HepG2 (cell line): ENCODE data around the gene FNDC3B. TPM values are rescaled to one million over a fixed set of nuclear protein-coding genes. Genes with fewer than 3 reads are reported as not detected.
A peak's percentile ranks its signal among the peaks of the same experiment; 100 is the strongest.

ENCODE experiments used
- AGO1 ChIP-seq: fragments of 200-400 bp; formaldehyde crosslinking; IDR thresholded peaks from 2 replicates; pipeline ENCODE4 v1.6.1; 2017; ENCODE audit warnings: mild to moderate bottlenecking, low read depth, low read length, moderate library complexity; ENCODE audit not compliant: poor library complexity, severe bottlenecking
- AKNA ChIP-seq: sonication (generic); formaldehyde crosslinking; IDR thresholded peaks from 2 replicates; pipeline ENCODE4 v1.4.0; 2020; ENCODE audit warnings: missing genetic modification reagents, borderline replicate concordance
- JARID2 ChIP-seq: sonication (generic); formaldehyde crosslinking; IDR thresholded peaks from 2 replicates; pipeline ENCODE4 v1.8.1; 2023; ENCODE audit warnings: missing genetic modification reagents, inconsistent platforms; ENCODE audit not compliant: insufficient replicate concordance
- JDP2 ChIP-seq: sonication (generic); formaldehyde crosslinking; IDR thresholded peaks from 2 replicates; pipeline ENCODE4 v1.8.1; 2022; ENCODE audit warnings: missing genetic modification reagents, borderline replicate concordance
- KDM1A ChIP-seq: IDR thresholded peaks from 2 replicates; pipeline ENCODE4 v1.6.1; 2016; ENCODE audit warnings: missing compliant biosample characterization
- PAWR ChIP-seq: sonication (generic); formaldehyde crosslinking; IDR thresholded peaks from 2 replicates; pipeline ENCODE4 v1.4.0; 2020; ENCODE audit warnings: missing genetic modification reagents, mild to moderate bottlenecking, borderline replicate concordance
- SMARCE1 ChIP-seq: fragments of 450-650 bp; IDR thresholded peaks from 2 replicates; pipeline ENCODE4 v1.6.1; 2017; ENCODE audit warnings: borderline replicate concordance
- TAF15 ChIP-seq: fragments of 200-400 bp; formaldehyde crosslinking; IDR thresholded peaks from one replicate; pipeline ENCODE4 v1.6.1; 2018; ENCODE audit warnings: mild to moderate bottlenecking, low read depth, low read length; ENCODE audit not compliant: poor library complexity, severe bottlenecking
- TBL1XR1 ChIP-seq: fragments of 150-350 bp; IDR thresholded peaks from 2 replicates; pipeline ENCODE4 v1.6.1; 2014; ENCODE audit warnings: borderline replicate concordance, low read length; ENCODE audit not compliant: partially characterized antibody
- THAP9 ChIP-seq: sonication (generic); formaldehyde crosslinking; IDR thresholded peaks from 2 replicates; pipeline ENCODE4; 2020; ENCODE audit warnings: missing genetic modification reagents, mild to moderate bottlenecking, borderline replicate concordance
- ZBTB8A ChIP-seq: sonication (generic); formaldehyde crosslinking; IDR thresholded peaks from 2 replicates; pipeline ENCODE4 v1.4.0; 2020; ENCODE audit warnings: mild to moderate bottlenecking, low read depth, missing genetic modification reagents, borderline replicate concordance
- ZFY ChIP-seq: sonication (generic); formaldehyde crosslinking; IDR thresholded peaks from 2 replicates; pipeline ENCODE4 v1.4.0; 2020; ENCODE audit warnings: missing genetic modification reagents
- ZSCAN31 ChIP-seq: sonication (generic); formaldehyde crosslinking; IDR thresholded peaks from 2 replicates; pipeline ENCODE4 v1.5.0; 2020; ENCODE audit warnings: low read depth, mild to moderate bottlenecking, missing genetic modification reagents
- polyA plus RNA-seq, 8 experiments: library from polyadenylated mRNA; depleted of rRNA in 3 of 8; stranded (reverse) in 7 of 8; unstranded in 1 of 8; fragments of >200 nt; fragmentation: Illumina TruSeq in 4 of 8; extraction: Trizol in 4 of 8; gene quantifications; 2 replicates each; pipeline versions ENCODE4 v1.2.1 to v1.2.3, GENCODE V29; 2011 to 2016; ENCODE audit warnings: low read depth in 4 of 8, missing spikeins in 1 of 8, mixed read lengths in 1 of 8; ENCODE audit not compliant: insufficient read depth in 1 of 8
- total RNA-seq, 5 experiments: library from RNA; depleted of rRNA; stranded (reverse); fragments of >200 nt; fragmentation: Illumina TruSeq; extraction: Trizol; gene quantifications; 2 replicates each; pipeline ENCODE4 v1.2.3, GENCODE V29; 2016; ENCODE audit warnings: low read depth in 1 of 5
- TF ChIP-seq, protein P1 (sequence below): sonication (generic); formaldehyde crosslinking; IDR thresholded peaks from 2 replicates; pipeline ENCODE4 v1.8.1; 2023; ENCODE audit warnings: mild to moderate bottlenecking, moderate library complexity, missing genetic modification reagents
- TF ChIP-seq, protein P2 (sequence below): sonication (generic); formaldehyde crosslinking; IDR thresholded peaks from 2 replicates; pipeline ENCODE4 v1.4.0; 2020; ENCODE audit warnings: missing genetic modification reagents, mild to moderate bottlenecking, borderline replicate concordance

The FNDC3B gene
- total and polyA plus RNA-seq, 2 of the 13 experiments (the other 11 are each of a cell fraction or from before 2014, with no cell fraction given), result 74.8 to 103 TPM

DNA sequence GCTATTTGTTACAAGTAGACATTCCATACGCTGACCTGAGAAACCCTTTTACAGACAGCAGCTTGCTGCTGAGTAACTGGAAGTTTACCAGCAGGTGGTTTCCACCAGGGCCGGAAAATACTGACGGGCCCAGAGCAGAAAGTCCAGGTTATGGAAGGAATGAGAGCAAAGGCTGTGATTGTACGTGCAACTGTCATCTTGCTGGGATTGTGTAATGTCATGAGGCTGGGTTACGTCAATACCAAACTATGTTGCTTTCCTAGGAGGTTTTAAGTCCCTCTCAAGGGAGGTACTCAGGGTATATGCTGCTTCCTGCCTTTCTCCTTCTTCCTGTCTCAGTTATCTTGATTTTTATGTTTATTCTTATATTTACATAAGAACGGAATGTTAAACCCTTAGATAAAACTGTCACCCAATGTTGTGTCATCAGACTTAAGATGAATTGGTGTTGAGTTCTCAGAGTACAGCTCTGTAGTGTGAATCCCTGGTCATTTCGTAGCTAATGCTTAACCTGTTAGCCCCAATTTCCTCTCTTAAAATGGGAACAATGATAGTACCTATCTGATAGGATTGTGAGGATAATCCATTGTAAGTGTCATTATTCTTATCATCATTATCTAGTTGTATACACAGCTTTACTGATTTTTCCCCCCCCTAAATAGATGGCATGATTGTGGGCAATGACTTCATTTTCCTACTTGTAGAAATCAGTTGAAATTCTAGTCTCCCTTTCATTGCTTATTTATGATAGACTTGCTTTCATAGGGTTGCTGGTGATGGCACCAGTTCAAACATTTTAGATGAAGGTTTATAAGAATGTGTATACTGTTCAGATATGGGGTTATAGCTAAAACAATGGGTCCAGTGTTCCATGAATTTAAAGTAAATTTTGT is 101.4 kb downstream of the FNDC3B start (continued):
- TF ChIP-seq, protein P1, sequence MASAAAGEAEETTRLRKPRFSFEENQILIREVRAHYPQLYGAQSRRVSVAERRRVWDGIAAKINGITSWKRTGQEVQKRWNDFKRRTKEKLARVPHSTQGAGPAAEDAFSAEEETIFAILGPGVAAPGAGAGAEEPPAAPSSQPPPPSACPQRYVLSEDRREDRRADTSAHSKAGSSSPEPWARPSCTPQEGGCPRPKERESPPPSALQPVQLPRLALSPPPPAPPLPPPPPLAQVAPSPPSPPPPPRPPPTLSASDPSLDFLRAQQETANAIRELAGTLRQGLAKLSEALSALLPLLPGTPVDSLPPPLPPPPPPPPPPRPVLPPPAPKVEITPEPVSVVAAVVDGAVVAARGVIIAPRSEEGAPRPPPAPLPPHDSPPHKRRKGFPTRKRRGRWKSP (CRISPR knock-in tag), result 0 out of 2 replicates have a peak, but pooled peaks have one; percentile 46
- TF ChIP-seq PAWR (CRISPR knock-in tag) (no peak), AGO1 (no peak), THAP9 (CRISPR knock-in tag) (no peak), ZBTB8A (CRISPR knock-in tag) (no peak), ZFY (CRISPR knock-in tag) (peak; percentile 38; the same call in 1 of the 2 replicates), JARID2 (no peak), AKNA (CRISPR knock-in tag) (peak; percentile 79; the same call in 1 of the 2 replicates), KDM1A (CRISPR knock-in tag) (peak; percentile 57; the same call in 1 of the 2 replicates), SMARCE1 (no peak), TBL1XR1 (peak; percentile 79), JDP2 (CRISPR knock-in tag) (no peak; the same call in 1 of the 2 replicates), ZSCAN31 (CRISPR knock-in tag) (0 out of 2 replicates have a peak, but pooled peaks have one; percentile 16), TAF15 (no peak)
- TF ChIP-seq, protein P2, sequence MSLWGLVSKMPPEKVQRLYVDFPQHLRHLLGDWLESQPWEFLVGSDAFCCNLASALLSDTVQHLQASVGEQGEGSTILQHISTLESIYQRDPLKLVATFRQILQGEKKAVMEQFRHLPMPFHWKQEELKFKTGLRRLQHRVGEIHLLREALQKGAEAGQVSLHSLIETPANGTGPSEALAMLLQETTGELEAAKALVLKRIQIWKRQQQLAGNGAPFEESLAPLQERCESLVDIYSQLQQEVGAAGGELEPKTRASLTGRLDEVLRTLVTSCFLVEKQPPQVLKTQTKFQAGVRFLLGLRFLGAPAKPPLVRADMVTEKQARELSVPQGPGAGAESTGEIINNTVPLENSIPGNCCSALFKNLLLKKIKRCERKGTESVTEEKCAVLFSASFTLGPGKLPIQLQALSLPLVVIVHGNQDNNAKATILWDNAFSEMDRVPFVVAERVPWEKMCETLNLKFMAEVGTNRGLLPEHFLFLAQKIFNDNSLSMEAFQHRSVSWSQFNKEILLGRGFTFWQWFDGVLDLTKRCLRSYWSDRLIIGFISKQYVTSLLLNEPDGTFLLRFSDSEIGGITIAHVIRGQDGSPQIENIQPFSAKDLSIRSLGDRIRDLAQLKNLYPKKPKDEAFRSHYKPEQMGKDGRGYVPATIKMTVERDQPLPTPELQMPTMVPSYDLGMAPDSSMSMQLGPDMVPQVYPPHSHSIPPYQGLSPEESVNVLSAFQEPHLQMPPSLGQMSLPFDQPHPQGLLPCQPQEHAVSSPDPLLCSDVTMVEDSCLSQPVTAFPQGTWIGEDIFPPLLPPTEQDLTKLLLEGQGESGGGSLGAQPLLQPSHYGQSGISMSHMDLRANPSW (CRISPR knock-in tag), result peak; percentile 92
